GM10248 (cell line): ENCODE results near the gene ARHGAP26.

Source experiments
- CTCF ChIA-PET: fragments of 300-600 bp; sonication (Branson Sonifier 250); formaldehyde crosslinking; extraction: SDS; loops from one replicate; lab custom pipeline; 2021; ENCODE audit warnings: antibody characterized with exemption; lab: Yijun Ruan, JAX
- POLR2A ChIA-PET: fragments of 350-650 bp; sonication (Branson Sonifier 250); formaldehyde crosslinking; extraction: SDS; loops from one replicate; lab custom pipeline; 2020; ENCODE audit warnings: antibody characterized with exemption; lab: Yijun Ruan, JAX
- DNase-seq: peaks from one replicate; pipeline ENCODE4 v3.0.0; 2012; ENCODE audit errors: extremely low spot score
- TF ChIP-seq, protein P1 (sequence below): IDR thresholded peaks from 2 replicates; pipeline ENCODE4 v1.5.1; 2012; ENCODE audit warnings: mild to moderate bottlenecking, low read depth; ENCODE audit errors: extremely low read depth, missing control alignments, control extremely low read depth

ARHGAP26 gene

DNA sequence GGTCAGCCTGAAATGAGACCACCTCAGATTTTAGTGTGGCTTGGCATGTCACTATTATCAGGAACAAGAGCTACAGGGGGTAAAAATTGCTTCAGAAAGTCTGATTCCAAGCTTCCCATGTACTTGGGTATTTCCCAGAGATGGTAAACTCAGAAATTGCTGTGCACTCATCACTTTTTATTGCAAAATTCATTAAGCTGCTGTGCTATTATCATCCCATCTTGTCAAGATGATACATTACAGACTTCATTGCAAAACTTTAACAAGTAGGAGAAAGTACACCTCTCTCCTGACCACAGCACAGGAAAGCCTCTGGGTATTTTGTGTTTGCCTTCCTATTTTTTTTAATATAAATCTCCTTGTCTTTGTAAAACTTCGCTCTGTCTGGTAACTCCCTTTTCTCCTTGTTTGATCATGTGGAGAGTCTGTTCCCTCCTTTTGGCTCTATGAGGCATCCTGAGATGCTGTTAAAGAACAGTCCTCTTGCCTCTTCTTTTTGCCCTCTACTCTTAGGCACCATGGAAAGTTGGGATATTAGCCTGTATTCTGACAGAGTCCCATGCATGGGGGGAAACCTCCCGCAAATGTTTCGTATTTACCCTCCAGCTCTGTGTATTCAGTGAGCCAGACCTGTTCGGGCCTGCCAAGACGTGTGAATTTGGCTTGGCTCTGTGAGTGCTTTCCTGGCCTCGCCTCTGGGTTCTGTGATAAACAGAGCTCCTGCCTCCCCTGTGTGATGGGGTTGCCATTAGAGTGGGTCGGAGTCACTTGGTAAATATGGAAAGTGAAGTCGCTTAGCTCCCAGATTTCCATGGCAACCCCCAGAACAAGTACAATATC is 372.6 kb downstream of the ARHGAP26 start:
- POLR2A ChIA-PET, result no interaction called here
- CTCF ChIA-PET, result interaction anchor here (1.3 to 2.2 kb wide), 3 partner anchors 12 to 17 kb away, joined by 3 to 7 read pairs (median 6); no protein-coding TSS in a partner anchor
- TF ChIP-seq, protein P1, sequence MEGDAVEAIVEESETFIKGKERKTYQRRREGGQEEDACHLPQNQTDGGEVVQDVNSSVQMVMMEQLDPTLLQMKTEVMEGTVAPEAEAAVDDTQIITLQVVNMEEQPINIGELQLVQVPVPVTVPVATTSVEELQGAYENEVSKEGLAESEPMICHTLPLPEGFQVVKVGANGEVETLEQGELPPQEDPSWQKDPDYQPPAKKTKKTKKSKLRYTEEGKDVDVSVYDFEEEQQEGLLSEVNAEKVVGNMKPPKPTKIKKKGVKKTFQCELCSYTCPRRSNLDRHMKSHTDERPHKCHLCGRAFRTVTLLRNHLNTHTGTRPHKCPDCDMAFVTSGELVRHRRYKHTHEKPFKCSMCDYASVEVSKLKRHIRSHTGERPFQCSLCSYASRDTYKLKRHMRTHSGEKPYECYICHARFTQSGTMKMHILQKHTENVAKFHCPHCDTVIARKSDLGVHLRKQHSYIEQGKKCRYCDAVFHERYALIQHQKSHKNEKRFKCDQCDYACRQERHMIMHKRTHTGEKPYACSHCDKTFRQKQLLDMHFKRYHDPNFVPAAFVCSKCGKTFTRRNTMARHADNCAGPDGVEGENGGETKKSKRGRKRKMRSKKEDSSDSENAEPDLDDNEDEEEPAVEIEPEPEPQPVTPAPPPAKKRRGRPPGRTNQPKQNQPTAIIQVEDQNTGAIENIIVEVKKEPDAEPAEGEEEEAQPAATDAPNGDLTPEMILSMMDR, result no peak
- no peak for DNase-seq

DNA sequence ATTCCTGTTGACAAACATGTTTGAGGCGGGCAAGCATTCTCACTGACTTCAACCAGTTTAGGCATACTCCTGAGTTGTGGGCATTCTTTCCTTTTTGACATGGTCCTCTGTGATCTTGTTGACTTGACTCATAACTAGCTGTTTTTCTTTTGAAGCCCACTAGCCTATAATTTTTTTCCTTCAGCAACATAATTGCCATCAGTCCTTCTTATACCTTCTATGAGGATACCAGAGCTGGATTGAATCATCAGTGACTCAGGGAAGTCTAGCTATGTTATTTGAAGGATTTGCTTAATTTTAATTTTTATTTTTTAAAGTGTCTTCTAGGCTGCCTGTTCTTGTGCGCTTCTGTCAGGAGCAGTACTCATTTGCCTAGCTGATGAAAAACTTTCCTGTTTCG is 373.8 kb downstream of the ARHGAP26 start:
- no peak for DNase-seq
- ChIA-PET POLR2A (no interaction called here), CTCF (interaction anchor here (1.3 to 2.2 kb wide), 3 partner anchors 13 to 16 kb away, joined by 3 to 7 read pairs (median 6); no protein-coding TSS in a partner anchor)
- TF ChIP-seq, protein P1, result no peak

DNA sequence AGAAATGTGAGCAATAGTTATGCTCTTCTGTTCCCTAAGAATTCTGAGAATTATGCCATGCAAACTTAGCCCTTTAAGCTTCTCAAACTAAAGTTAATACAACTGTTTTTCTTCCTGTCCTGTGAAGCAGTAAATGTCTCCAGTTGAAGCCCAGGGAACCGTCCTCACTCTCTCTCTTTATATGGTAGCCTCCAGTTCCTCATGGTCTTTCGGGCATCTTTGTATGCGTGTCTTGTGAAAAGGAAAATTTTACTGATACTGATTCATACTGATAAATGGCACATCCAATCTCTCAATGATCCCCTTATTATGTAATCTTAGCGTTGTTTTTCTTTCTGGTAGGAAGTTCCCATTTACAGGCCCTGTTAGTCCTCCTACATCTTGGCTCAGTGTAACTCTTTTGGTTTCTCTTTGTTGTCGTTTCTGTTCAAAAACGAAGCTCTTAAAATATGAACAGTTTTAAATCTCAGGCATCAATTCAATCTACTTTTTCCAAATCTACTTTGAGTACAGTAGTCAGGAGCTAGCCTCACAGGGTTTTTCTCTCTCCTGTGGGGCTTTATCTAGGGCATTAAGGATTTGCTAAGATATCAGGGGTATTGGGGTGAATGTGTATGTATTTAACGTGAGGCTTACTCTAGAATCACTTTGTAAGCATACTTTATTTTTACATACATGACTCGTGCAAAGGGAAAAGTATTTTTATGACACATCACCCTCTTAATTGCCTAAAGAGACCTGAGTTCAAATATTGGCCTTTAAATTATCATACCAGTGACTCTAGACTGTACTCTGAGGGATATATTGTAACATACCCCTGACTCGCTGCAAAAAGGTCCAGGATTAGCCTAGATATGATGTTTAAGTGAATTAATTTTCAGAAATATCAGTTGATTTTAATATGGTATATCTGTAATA is 375.3 kb downstream of the ARHGAP26 start:
- POLR2A ChIA-PET, result no interaction called here
- DNase-seq, result no peak
- CTCF ChIA-PET, result interaction anchor here (1.0 to 1.4 kb wide), 4 partner anchors 10 to 20 kb away, joined by 3 to 5 read pairs (median 4); no protein-coding TSS in a partner anchor
- TF ChIP-seq, protein P1, result no peak

DNA sequence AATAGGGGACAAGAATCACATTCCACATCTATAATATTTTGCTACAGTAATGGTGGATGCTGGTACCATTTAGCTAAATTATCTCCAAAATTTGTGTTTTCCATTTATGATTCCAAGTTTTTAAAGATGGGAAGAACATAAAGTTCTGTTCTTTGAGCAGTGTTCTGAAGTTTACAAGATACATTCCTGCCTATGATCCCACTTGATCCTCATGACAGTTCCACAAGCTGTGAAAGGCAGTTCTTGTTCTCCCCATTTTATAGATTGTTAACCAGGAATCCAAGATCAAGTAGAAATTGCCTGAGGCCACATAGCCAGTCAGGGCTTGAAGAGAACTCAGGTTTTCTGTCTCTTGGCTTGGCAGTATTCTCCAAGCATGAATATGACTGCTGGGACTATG is 376.0 kb downstream of the ARHGAP26 start:
- DNase-seq, result no peak
- CTCF ChIA-PET, result interaction anchor here (1.0 to 1.5 kb wide), 5 partner anchors 10 to 29 kb away, joined by 3 to 7 read pairs (median 4); no protein-coding TSS in a partner anchor
- TF ChIP-seq, protein P1, result no peak
- POLR2A ChIA-PET, result no interaction called here

DNA sequence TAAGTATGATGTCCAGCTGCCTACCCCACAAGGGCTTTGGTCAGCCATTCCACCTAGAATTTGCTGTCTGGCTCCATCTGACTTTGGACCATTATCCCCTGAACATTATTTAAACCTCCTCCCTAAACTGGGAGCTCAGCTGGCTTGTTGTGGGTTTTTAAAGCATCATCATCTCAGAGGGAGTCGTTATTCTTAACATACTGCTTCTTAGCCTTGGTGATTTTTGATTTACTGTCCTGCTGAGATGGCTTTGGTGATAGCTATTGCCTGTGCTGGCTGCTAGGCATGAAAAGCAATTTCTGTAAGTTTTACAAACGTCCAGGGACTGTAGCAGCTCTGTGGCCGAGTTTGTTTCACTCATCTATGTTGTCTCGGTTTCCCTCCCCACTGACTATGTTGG is 377.2 kb downstream of the ARHGAP26 start:
- TF ChIP-seq, protein P1, result no peak
- ChIA-PET POLR2A (no interaction called here), CTCF (interaction anchor here (1.2 to 1.5 kb wide), 5 partner anchors 8 to 41 kb away, joined by 3 to 7 read pairs (median 3); no protein-coding TSS in a partner anchor)
- DNase-seq, result no peak

DNA sequence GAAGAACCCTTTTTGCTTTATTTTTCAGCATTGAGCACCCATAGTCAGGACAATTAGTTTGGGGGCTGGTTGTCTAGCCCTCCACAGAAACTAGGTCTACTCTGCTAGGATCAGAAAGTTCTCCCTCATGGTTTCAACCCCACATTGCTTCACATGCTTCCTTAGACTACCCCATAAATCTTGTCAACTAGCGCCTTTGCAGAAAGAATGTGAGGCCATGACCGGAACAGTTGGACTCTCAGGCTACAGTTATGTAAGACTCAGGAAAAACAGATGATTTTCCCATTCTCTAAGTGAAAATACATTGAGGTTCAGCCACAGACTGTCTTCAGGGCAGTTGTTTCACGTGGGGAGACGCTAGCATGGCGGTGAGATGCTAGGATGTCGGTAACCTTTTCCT is 377.7 kb downstream of the ARHGAP26 start:
- no peak for DNase-seq
- ChIA-PET POLR2A (no interaction called here), CTCF (interaction anchor here (1.2 to 1.5 kb wide), 3 partner anchors 8 to 41 kb away, joined by 3 to 7 read pairs (median 3); no protein-coding TSS in a partner anchor)
- TF ChIP-seq, protein P1, result no peak
